Stimulated activated CD4-positive, alpha-beta T cell treated with anti-CD3 and anti-CD28 coated beads, Interleukin-12 subunit alpha, Interleukin-12 subunit beta, amount 100 ng/mL, for 48 hours (primary cell): ENCODE results near the gene RPS24.
A peak's percentile ranks its signal among the peaks of the same experiment; 100 is the strongest.
"Not testable (repeated sequence)": the region's sequence is repeated elsewhere in the genome, so short reads cannot be mapped to it uniquely, and the experiment has no call there.

Source experiments
- DNase-seq, 3 donors: peaks; one replicate each; pipeline ENCODE4 v3.0.0-alpha.2; 2020; ENCODE audit warnings: low read depth in 2 of 3, low spot score in 1 of 3

The RPS24 gene

GRCh38 chr10:78047314-78047891 is 13.7 kb downstream of the RPS24 start:
- peak; percentile 70 to 84 (median 76) for DNase-seq

- no peak for DNase-seq
Measured at GRCh38 chr10:78049851-78050250, 16.2 kb downstream of the RPS24 start.

- no peak for DNase-seq
Measured at GRCh38 chr10:78053211-78053868, 19.7 kb downstream of the RPS24 start.

- DNase-seq: no peak
Measured at GRCh38 chr10:78058562-78058961, 24.9 kb downstream of the RPS24 start.

- DNase-seq: no peak
Measured at GRCh38 chr10:78059906-78060702, 26.4 kb downstream of the RPS24 start.

GRCh38 chr10:78062296-78062695 is 28.6 kb downstream of the RPS24 start:
- no peak for DNase-seq

GRCh38 chr10:78063236-78063635 is 29.6 kb downstream of the RPS24 start:
- DNase-seq: no peak

- DNase-seq: not testable (repeated sequence)
Measured at GRCh38 chr10:78064919-78065318, 31.3 kb downstream of the RPS24 start.

GRCh38 chr10:78065611-78066010 is 31.9 kb downstream of the RPS24 start:
- DNase-seq: no peak

GRCh38 chr10:78066012-78066411 is 32.3 kb downstream of the RPS24 start:
- no peak for DNase-seq

GRCh38 chr10:78066728-78067430 is 33.2 kb downstream of the RPS24 start:
- no peak for DNase-seq

- DNase-seq: no peak
Measured at GRCh38 chr10:78069151-78069550, 35.5 kb downstream of the RPS24 start.

- DNase-seq: not testable (repeated sequence)
Measured at GRCh38 chr10:78070064-78070463, 36.4 kb downstream of the RPS24 start.

- DNase-seq: no peak
Measured at GRCh38 chr10:78070726-78071125, 37.1 kb downstream of the RPS24 start.

GRCh38 chr10:78071140-78071856 is 37.6 kb downstream of the RPS24 start:
- no peak for DNase-seq

- no peak for DNase-seq
Measured at GRCh38 chr10:78071857-78072179, 38.2 kb downstream of the RPS24 start.

GRCh38 chr10:78072504-78072903 is 38.8 kb downstream of the RPS24 start:
- no peak for DNase-seq

- not testable (repeated sequence) for DNase-seq
Measured at GRCh38 chr10:78075806-78076205, 42.1 kb downstream of the RPS24 start.

- no peak for DNase-seq
Measured at GRCh38 chr10:78078539-78079330, 45.1 kb downstream of the RPS24 start.

- DNase-seq: no peak
Measured at GRCh38 chr10:78079411-78079810, 45.7 kb downstream of the RPS24 start.
